Astrocyte of the hippocampus (primary cell): ENCODE measurements around the gene RPL6.

ENCODE experiments used
- DNase-seq: peaks from one replicate; pipeline ENCODE4 v3.0.0; 2011; ENCODE audit warnings: low read depth, low spot score

RPL6 gene

GRCh38 chr12:112380663-112381405, 28.6 kb downstream of the RPL6 start:
- peak; percentile 43 for DNase-seq

DNA sequence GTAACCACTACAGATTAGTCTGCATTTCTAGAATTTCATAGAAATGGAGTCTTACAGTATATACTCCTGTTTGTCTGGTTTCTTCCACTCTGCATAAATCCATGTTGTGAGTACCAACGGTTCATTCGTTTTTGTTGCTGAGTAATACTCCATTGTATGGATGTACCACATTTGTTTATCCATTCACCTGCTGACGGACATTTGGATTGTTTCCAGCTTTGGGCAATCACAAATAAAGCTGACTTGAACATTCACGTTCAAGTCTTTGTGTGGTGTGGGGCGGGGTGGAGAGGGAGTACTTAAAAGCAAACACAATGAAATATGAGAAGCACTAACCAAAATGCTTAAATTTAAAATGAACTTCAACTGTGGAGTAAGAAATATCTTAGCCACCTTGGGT, 34.3 kb downstream of the RPL6 start:
- DNase-seq = no peak

- no peak for DNase-seq
Measured at GRCh38 chr12:112374166-112374740, 35.2 kb downstream of the RPL6 start.

GRCh38 chr12:112370868-112371510, 38.4 kb downstream of the RPL6 start:
- DNase-seq = no peak

DNA sequence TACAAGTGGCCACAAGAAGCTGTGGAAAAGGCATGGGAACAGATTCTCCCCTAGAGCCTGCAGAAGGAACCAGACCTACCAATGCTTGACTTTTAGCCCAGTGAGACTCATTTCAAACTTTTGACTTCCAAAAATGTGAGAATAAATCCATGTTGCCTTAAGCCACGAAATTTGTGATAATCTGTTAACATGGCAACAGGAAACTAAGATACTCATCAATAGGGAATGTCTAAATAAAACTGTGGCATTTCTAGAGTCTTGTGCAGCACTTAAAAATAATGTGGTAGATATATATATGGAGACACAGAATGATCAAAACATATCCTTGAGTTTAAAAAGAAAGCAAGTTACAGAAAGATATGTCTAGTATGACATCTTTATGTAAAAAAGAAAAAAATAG, 39.2 kb downstream of the RPL6 start:
- DNase-seq = no peak

- peak; percentile 29 for DNase-seq
Measured at GRCh38 chr12:112368856-112369255, 40.5 kb downstream of the RPL6 start.

DNA sequence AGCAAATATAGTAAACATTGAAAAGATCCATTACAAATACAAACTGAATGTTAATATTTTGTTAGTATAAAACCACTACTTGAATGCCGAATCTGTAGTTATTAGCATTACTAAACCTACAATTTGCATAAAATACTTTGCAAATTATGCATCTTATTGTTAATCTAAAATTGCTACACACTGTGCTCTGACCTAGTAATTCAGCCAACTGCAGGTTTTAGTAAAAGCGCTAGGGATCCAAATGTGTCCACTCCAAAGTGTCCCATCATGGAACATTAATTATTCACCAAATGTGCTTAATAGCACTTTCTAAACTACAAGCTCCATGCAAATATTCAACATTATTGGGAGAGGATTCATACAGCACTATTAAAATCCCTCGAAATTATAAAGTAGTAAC, 41.4 kb downstream of the RPL6 start:
- no peak for DNase-seq

GRCh38 chr12:112362310-112362709, 47.1 kb downstream of the RPL6 start:
- no peak for DNase-seq

DNA sequence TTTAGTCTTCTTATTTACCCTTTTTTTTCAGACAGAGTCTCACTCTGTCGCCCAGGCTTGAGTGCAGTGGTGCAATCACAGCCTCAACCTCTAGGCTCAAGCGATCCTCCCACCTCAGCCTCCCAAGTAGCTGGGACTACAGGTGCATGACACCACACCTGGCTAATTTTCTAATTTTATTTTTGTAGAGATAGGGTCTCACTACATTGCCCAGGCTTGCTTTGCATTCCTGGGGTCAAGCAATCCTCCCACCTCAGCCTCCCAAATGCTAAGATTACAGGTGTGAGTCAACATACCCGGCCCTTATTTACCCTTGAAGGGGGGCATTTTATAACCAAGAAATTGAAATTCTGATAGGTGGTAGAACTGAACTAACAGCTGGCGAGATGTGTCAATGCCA, 48.1 kb downstream of the RPL6 start:
- no peak for DNase-seq

- no peak for DNase-seq
Measured at GRCh38 chr12:112359290-112359689, 50.1 kb downstream of the RPL6 start.

DNA sequence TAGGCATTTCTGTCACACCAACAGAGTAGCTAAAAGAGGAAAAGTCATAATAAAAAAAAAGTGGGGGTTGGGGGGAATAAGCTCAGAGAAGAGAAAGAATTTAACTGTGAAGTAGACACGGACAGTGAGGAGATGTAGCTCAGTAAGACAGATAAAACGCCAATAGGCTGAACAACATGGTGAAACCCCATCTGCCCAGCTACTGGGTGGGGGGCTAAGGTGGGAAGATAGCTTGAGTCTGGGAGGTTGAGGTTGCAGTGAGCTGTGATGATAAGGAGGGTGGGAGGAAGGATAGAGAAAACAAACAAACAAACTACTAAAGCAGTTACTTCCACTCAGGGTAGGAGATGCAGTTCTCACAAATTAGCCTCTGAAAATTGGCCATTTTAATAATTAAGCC, 52.2 kb downstream of the RPL6 start:
- no peak for DNase-seq
